ENCODE data around the gene PSORS1C2.
"Not testable (repeated sequence)": the region's sequence is repeated elsewhere in the genome, so short reads cannot be mapped to it uniquely, and the experiment has no call there.

The PSORS1C2 gene

DNA sequence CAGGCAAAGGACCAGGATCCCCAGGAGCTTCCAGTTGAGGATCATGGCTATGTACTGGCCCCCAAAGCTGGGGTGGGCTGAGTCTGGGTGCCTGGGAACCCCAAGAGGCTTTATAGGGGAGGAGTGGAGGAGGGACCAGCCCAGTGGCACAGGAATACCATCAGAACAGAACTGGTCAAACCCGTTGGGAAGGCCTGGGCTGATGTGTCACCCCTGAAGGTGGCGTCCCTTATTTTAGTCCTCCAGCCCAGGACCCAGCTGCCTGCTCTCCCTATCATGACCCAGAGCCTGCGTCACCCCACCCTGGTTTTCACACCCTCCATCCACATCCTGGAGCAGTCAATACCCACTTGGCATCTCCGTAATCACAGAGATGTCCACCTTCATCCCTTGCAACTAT, at the start of gene PSORS1C2:
Gene PSORS1C2 (minus strand): TSS at position 85 of the 400 bp plus-strand sequence. CDS start 40 bp downstream, at position 45.
- DNase-seq (ENCODE audit: low read depth) = no peak

DNA sequence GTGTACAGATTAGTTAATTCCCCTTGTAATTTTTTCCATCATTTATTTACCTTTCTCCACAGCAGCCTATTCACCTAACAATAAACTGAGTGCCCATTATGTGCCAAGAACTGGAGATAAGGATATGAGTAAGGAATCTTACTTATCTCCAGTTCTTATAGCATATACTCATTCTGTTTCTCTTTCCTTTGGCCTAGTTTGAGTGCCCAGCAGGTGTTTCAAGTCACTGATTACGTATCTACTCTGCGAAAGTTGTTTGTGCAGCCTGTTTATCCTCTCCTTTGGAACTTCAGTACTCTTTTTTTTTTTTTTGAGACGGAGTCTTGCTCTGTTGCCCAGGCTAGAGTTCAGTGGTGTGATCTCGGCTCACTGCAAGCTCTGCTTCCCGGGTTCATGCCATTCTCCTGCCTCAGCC, 48.9 kb upstream of the PSORS1C2 start:
- no peak for DNase-seq (ENCODE audit: low read depth)

DNA sequence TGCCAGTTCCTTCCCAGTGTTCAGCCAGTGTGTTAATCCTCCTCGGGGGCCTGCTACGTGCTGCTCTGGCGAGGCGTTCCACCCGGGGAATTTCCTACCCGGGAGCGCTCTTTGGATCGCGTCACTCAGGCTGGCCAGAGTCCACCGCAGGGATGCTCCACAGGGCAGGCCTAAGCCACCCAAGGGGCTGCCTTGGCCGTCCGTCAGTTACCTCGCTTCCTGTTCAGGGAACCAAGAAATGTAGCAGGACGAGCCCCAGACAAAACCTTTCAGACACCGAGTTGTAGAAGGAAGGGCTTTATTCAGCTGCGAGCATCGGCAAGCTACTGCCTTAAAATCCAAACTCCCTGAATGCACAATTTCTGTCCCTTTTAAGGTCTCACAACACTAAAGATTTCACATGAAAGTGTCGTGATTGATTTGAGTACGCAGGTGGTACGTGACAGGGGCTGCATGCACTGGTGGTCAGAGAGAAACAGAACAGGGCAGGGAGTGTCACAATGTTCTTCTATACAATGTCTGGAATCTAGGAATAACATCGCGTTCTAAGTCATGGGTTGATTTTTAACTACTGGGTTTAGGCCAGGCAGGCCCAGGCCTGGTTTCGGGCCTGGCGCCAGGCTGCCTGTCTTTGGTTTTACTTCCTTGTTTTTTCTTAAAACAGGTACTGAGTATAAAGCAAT, 47.3 kb upstream of the PSORS1C2 start:
- no peak for DNase-seq (ENCODE audit: low read depth)

DNA sequence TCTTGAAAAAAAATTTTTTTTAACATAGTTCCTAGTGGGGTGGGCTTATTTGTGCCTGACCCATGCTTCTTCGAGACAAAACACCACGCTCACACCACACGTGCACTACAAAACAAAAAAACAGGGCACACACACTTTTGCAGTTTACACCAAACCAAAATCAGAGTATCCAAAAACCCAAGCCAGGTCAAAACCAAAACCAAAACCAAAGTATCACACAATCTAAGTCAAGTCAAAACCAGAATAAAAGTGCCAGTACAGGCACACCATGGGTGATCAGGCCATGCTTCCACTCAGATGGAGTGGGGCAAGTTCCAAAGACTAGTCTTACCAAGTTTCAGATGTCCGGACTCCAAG, 46.8 kb upstream of the PSORS1C2 start:
- not testable (repeated sequence) for DNase-seq (ENCODE audit: low read depth)

DNA sequence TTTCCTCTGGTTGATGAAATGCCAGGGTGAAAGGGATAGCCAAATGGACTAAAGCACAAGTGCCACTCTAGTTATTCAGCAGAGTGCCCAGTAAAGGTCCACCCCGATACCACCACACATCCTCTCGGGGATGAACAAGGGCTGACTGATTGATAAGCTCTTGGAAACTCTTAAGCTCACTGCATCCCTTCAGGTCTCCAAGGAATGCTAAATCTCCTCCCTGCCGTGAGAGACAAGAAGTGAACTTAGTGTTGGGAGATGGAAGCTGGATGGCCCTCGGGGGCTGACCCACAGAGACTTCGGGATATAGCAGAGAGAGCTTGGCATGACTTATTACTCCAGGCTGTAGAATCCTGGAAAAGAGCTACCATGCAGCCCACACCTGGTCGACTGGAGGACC, 45.0 kb upstream of the PSORS1C2 start:
- not testable (repeated sequence) for DNase-seq (ENCODE audit: low read depth)

DNA sequence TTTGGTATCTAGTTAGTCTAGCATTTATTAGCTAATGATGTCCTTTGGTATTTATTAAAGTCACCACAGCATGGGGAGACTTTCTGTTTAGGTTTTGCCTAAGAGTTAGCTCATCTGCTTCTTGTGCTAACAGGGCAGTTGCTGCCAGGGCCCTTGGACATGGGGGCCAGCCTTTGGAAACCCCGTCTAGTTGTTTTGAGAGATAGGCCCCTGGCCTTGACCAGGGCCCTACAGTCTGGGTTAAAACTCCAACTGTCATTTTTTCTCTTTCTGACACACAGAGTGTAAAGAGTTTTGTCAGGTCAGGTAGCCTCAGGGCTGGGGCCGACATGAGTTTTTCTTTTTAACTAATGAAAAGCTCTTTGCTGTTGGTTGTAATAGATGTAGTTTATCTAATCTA, 44.4 kb upstream of the PSORS1C2 start:
- not testable (repeated sequence) for DNase-seq (ENCODE audit: low read depth)

DNA sequence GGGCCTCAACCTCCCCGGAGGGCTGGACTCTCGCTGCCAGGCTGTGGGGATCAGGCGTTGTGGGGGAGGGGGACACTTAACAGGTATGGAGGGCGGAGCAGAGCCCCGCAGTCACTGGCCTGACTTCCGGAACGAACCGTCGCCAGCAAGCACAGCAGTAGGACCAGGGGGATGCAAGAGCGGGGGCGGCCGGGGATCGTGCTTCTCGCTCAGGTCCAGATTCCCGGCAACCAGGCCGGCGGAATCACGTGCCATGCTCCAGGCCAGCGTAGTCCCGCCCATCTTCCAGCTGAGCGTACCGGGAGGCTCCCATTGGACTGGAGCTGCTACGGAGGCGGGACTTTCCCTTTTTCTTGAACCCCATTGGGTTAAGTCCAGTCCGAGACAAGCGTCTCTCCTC, 41.6 kb upstream of the PSORS1C2 start:
- DNase-seq (ENCODE audit: low read depth) = peak; percentile 81

DNA sequence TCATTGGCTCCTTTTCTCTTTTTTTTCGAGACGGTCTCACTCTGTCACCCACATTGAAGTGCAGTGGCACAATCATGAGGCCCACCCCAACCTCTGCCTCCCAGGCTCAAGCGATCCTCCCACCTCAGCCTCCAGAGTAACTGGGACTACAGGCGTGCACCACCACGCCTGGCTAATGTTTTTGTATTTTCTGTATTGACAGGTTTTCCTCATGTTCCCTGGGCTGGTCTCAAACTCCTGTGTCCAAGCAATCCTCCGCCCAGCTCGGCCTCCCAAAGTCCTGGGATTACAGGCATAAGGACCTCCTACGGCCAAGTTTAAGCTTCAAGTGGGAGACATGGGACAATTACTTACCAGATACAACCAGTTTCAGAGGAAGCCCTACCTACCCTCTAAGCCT, 41.0 kb upstream of the PSORS1C2 start:
- DNase-seq (ENCODE audit: low read depth) = no peak

DNA sequence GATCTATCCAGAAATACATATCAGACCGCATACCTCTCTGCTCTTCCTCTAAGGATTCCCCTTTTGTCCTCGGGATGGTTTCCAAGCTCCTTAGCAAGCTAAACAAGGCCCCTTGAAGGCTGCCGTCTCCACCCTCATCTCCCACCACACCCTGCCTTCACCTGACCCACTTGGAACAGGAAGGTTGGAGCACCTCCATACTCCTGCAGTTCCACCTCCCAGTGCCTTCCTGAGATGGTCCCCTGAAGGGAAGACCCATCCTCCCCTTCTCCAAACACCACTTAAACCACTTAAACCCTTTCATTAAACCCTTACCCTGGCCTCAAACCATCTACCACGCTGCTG, 40.1 kb upstream of the PSORS1C2 start:
- DNase-seq (ENCODE audit: low read depth) = no peak

DNA sequence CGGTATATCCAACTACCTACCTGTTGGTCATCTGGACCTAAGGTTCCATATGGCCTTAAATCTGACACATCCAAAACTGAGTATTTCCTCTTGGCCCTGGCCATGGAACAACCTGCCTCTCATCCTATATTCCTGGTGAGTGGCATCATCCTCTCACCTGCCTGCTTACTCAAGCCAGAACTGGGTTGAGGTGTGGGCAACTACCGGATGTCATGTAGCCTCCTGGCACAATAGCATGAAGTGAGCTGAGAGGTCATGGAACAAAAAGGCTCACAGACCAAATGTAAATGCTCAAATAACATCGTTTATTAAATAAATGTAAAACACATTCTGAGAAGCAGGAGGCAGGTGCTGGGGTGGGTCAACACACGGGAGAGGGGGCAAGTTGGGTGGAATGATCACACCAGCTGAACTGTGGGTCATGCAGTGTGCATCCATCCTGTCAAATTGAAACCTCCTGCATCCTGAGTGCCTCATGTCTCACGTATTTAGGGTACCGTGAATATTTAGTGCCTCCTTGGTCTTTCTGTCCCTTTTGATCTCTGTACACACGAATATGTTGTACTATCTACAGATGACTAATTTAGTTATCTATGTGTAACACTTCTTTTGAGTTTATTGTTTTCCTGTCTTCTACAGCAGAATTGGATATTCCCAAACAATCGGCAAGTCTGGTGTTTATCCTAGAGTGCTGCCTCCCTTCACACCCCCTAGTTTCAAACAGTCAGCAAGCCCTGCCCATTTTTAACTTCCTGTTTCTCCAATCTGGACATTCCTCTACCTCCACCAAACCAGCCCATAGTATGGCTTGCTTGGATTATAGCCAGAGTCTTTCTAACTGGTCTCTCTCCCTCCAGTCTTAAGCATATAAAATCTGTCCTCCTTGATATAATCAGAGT, 39.5 kb upstream of the PSORS1C2 start:
- no peak for DNase-seq (ENCODE audit: low read depth)

DNA sequence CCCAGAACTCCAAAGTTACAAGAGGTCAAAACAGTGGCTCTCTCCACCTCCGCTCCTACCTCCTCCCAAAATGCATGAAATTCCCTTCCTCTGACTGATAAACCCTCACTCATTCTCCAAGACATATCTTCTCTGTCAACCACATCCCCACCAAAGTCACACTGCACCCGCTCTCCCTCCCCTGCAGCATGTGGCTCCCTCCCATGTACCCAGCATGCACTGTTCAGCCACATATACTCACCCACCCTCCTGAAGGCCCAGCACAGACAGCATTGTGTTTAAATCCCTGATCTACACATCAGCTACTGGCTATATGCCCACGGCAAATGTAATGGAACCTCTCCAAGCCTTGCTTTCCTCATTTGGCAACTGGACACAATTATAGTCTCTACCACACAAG, 37.1 kb upstream of the PSORS1C2 start:
- peak; percentile 58 for DNase-seq (ENCODE audit: low read depth)

DNA sequence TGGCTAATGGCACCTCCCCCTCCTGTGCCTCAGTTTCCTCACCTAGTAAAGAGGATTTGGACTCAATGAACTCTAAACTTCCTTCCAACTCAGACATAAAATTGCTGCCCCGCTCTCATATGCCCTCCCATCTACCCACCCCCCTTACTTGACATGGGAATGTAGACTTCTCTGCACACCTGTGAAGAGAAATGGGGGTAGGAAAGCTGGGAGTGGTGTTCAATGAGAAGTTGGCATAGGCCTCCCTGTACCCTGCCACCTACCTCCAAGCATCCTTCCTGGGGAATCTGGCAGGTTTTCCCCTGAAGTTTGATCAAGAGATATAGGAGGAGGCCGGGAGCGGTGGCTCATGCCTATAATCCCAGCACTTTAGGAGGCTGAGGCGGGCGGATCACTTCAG, 35.5 kb upstream of the PSORS1C2 start:
- no peak for DNase-seq (ENCODE audit: low read depth)

DNA sequence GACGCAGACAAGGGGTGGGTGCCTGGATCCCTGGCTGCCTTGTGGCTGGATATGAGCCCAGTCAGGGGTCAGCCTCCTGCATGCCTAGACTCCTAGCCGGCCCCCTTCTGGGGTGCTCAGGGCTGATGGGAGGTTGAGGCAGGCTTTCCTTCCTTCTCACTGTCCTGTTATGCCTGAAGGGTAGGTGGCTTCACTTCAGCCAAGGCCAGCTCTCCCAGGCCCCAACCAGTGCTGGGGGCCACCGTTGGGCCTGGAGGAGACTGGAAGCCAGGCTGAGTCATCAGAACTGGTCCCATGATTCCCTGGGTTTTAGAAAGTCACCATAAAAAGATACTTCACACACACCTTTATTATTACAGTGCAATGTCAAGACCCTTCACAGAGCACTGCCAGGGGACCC, 34.5 kb upstream of the PSORS1C2 start:
- no peak for DNase-seq (ENCODE audit: low read depth)

DNA sequence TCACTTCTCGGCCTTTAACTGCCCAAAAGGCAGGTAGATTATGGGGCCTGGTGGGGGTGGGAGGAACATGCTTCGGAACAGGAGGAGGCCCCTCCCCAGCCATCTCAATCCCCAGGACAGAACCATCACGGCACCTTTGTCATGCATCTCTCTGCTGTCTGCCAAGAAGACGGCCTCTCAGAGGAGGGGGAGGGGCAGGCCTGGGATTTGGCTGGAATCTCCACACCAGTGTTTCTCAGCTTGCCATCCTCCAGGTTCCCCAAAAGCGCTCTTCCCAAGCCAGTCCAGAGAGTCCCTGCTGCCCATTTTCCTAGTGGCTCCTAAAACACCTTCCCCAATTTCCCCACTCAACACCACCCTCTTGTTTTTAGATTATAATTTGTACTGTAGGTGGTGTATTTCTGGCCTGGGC, 34.1 kb upstream of the PSORS1C2 start:
- DNase-seq (ENCODE audit: low read depth) = no peak

DNA sequence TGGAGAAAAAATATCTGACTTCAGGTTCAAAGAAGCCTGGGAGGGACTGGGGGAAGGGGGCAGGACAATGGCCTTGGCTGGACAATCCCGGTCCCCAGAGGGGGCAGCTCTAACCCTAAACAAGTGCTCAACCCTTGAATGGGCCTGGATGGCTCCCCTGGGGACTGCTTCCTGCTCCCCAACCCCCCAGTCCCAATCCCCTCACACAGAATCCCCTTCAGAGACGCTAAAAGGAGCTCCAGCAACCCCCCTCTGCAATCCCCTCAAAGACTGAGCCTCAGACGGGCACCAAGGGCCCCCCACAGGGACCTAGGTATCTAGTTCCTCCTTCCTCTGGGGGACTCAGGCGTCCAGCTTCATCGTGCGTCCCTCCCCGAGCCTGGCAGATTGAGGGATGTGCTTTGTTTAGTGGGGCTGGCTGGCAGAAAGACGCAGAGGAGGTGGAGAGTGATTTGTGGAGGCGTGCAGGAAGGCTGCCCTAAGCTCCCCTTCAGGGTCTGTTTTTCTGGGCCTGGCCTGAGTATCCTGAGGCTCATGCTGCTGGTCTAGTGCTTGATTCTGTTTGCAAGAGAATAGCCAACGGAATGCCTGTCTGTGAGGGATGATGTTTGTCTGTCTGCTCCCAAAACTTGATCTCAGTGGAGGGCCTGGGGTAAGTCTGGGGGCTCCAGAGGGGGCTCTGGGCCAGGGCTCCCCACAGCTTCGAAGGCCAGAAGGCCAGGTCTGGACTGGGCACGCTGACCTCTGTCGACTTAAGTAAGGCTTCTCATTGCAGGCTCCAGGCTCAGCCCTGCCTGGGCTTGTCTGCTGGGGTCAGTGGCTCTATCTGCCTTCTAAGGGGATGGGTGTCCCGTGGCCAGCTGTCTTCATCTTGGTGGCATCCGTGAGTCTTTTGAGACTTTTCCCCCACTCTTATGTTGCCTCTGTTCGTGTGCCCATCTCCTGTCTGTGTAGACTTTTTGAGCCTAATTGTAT, 33.4 kb upstream of the PSORS1C2 start:
- DNase-seq (ENCODE audit: low read depth) = no peak

DNA sequence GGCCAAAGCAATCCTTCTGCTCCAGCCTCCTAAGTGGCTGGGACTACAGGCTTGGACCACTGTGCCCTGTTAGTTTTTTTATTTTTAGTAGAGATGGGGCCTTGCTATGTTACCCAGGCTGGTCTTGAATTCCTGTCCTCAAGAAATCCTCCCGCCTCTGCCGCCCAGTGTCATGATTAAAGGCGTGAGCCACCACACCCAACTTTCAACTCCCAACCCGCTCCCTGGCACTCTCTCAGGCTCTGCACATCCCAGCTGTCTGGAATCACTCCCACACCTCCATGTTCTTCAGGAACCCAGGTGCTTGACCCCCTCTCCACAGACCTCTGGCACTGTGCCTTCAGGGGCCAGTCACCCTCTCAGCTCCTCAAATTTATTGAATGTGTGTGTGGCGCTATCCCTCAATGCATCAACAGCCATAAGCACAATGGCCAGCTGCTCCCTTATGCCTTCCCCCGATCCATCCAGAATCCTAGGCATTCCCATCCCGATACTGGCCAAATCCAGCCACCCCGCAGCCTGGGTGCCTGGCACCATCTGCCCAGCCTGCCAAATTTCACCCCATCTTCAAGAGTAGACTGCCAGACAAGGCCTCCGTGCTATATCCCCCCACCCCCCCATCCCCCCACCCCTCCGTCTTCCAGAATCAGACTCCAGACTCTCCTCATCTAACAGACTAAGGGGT, 32.3 kb upstream of the PSORS1C2 start:
- DNase-seq (ENCODE audit: low read depth) = no peak

DNA sequence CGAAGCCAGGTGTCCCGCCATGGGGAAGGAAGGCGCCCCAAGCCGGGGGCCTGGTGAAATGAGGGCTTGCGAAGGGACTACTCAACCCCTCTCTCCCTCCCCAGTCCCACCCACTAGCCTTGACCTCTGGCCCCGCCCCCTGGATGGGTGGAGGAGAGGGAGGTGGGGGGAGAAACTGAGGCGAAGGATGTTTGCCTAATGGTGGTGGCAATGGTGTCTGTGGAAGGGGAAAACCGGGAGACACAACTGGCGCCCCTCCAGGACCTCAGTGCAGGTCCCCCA, 31.7 kb upstream of the PSORS1C2 start, which contains the start of gene POU5F1:
Gene POU5F1 (minus strand): TSS at position 83 of the 282 bp plus-strand sequence. CDS start 62 bp downstream, at position 21.
- no peak for DNase-seq (ENCODE audit: low read depth)

DNA sequence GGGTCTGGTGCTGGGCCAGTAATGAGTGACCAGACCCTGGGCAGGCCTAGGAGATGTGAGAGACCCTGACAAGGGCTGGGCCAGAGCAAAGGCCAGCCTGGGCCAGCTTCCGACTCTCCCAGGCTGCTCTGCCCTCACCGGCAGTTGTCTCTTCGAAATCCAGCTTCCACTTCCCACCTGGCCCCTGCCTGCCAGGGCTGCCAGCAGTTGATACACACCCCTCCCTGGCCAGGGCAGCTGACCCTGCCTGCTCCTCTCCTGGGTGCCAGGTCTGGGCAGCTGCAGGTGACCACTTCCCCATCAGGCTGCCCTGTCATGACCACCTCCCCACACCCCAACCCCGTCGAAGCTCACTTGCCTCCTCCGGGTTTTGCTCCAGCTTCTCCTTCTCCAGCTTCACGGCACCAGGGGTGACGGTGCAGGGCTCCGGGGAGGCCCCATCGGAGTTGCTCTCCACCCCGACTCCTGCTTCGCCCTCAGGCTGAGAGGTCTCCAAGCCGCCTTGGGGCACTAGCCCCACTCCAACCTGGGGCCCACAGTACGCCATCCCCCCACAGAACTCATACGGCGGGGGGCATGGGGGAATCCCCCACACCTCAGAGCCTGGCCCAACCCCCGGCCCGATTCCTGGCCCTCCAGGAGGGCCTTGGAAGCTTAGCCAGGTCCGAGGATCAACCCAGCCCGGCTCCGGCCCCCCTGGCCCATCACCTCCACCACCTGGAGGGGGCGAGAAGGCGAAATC, 31.2 kb upstream of the PSORS1C2 start:
- DNase-seq (ENCODE audit: low read depth) = not testable (repeated sequence)

DNA sequence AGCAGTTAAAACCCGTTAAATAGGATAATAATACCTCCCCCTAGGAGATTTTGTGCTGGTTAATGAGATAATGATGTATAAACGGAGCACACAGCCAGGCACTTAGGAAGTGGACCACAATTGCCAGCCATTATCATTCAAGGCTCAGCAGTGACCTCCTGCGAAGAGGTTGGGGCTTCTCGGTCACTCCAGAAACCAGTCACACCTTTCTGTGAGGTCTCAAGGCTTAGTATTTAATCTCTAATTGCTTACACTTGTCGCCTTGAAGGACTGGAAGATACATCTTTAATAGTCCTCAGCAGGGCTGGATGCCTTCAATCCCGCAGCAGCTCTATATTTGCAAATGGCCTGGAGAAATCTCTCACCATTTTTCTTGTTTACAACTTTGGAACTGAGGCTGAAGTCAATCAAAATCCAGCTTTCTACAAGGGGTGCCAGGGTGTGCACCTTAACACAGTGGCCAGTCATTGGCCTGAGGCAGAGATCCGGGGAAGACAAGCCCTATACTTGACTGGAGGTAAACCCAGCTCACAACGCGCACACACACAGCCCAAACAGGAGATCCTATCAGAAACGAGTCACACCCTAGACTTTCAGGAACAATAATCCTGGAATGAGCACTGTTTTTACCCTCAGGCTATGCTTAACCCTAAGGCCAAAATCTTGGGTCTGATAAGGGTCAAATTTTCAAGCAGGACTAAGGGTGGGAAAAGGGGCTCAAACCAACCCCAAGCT, 30.4 kb upstream of the PSORS1C2 start:
- peak; percentile 23 for DNase-seq (ENCODE audit: low read depth)

DNA sequence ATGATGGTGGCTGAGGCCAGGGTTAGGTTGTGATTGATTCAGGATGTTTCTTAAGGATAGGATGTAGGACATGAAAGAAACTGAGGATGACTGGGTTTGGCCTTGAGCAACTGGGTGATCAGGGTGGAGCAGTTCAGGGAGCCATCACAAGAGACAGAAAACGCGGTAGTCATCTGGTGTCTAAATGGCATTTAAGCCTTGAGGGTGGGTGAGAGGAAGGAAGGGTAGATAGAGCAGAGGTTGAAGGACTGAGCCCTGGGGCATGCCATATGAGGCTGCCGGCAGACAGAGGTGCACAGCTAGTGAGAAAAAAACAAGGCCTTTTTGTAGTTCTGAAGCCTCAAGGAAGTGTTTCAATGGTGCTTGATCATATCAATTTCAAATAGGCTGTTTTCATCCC, 29.7 kb upstream of the PSORS1C2 start:
- no peak for DNase-seq (ENCODE audit: low read depth)

Measured in ELR (cell line).